Esophagus muscularis mucosa (tissue), 3 donors: Measurements from ENCODE around the gene ZNF41.

ENCODE experiments used
- CTCF ChIP-seq, 3 experiments: fragments of 200-600 bp in 2 of 3; fragments of 450-650 bp in 1 of 3; sonication (generic) in 2 of 3; IDR thresholded peaks; one replicate each; pipeline ENCODE4 v1.5.1; 2017 to 2019; ENCODE audit warnings: antibody characterized with exemption in 3 of 3, mild to moderate bottlenecking in 2 of 3, moderate library complexity in 1 of 3
- POLR2A ChIP-seq: fragments of 450-650 bp; IDR thresholded peaks from one replicate; pipeline ENCODE4 v1.6.1; 2017; ENCODE audit warnings: antibody characterized with exemption, moderate library complexity, mild to moderate bottlenecking, low read depth
- POLR2AphosphoS5 ChIP-seq, 2 donors: sonication (generic); formaldehyde crosslinking; IDR thresholded peaks; one replicate each; pipeline ENCODE4 v1.6.1; 2017; ENCODE audit warnings: antibody characterized with exemption in 2 of 2

- peak; percentile 25 for TF ChIP-seq POLR2A
- TF ChIP-seq CTCF (IDR thresholded peaks at IDR 0.05): no peak
- peak; percentile 67 to 79 for TF ChIP-seq POLR2AphosphoS5 (IDR thresholded peaks at IDR 0.05)
Measured at GRCh38 chrX:47482512-47483305, at the start of gene ZNF41.
